ENCODE data around the gene HIGD1C. TPM values are rescaled to one million over a fixed set of nuclear protein-coding genes. Genes with fewer than 3 reads are reported as not detected.

HIGD1C gene
- total RNA-seq, 1 experiment from 2014 or later = not detected

GRCh38 chr12:50932787-50933280, 19.5 kb upstream of the HIGD1C start:
- peaks cover 6% of the 10 kb centered on the region; the same call in 1 of the 2 replicates for H3K4me1 ChIP-seq (ENCODE audit: insufficient read depth, low read length)
- H3K27me3 ChIP-seq (ENCODE audit: insufficient read depth, low read length) = no peaks in the 10 kb centered on the region
- H3K79me1 ChIP-seq (ENCODE audit: insufficient read depth, low read depth, low read length, poor library complexity, severe bottlenecking) = no peaks in the 10 kb centered on the region
- Mint-ChIP-seq H3K36me3 (ENCODE audit: insufficient read depth in 1 of 3, low read depth in 3 of 3) (peaks cover 0 to 9% (median 8%) of the 10 kb centered on the region in 3 experiments; a peak in 4 of 7 replicates), H3K27ac (no peak overlapping the region), H3K27me3 (ENCODE audit: low read depth) (no peaks in the 10 kb centered on the region), H3K4me1 (peaks cover 24 to 41% of the 10 kb centered on the region in 2 experiments), H3K9me3 (no peaks in the 10 kb centered on the region), H3K4me3 (no peak overlapping the region)
- H3K18ac ChIP-seq (ENCODE audit: insufficient read length, low read depth, low read length) = no peak overlapping the region
- DNase-seq = no peak
- H3K9me3 ChIP-seq (ENCODE audit: control insufficient read depth, low read depth, low read length) = no peaks in the 10 kb centered on the region
- H2AFZ ChIP-seq (ENCODE audit: low read length) = no peak overlapping the region
- H4K8ac ChIP-seq (replicated peaks; ENCODE audit: insufficient read length, low read depth, low read length) = no peak overlapping the region
- no peak overlapping the region for H3K14ac ChIP-seq (ENCODE audit: insufficient read depth, low read length)
- no peak overlapping the region for H2BK12ac ChIP-seq (ENCODE audit: insufficient read length, low read depth, low read length)
- no CpG with 5 or more reads among the region's 2 CpGs for WGBS (ENCODE audit: extremely low coverage, insufficient read length, low lambda C conversion rate)
- H3K56ac ChIP-seq (ENCODE audit: insufficient read length, low read depth, low read length) = no peak overlapping the region
- no peak overlapping the region for H2BK15ac ChIP-seq (ENCODE audit: low read depth, low read length)
- no peaks in the 10 kb centered on the region for H4K20me1 ChIP-seq (ENCODE audit: control insufficient read depth, insufficient read depth, insufficient read length)
- no peak overlapping the region for H3K9ac ChIP-seq (ENCODE audit: extremely low read depth, insufficient read length, low read length)
- no peak overlapping the region for H2BK120ac ChIP-seq (ENCODE audit: low read depth, low read length, poor library complexity, severe bottlenecking)
- H3T11ph ChIP-seq (ENCODE audit: low read length) = no peak overlapping the region
- no peak overlapping the region for H3K27ac ChIP-seq (ENCODE audit: insufficient read length, low read depth, low read length)
- H3K79me2 ChIP-seq (ENCODE audit: insufficient read depth, low read length) = no peaks in the 10 kb centered on the region
- no peak overlapping the region for H2AK5ac ChIP-seq (ENCODE audit: insufficient read length, low read length)
- H3K23ac ChIP-seq (ENCODE audit: insufficient read length, low read depth, low read length) = no peak overlapping the region
- H2BK20ac ChIP-seq (ENCODE audit: low read depth, low read length, poor library complexity, severe bottlenecking) = no peak overlapping the region
- H3K23me2 ChIP-seq (ENCODE audit: insufficient read length, low read depth, low read length, poor library complexity, severe bottlenecking) = no peaks in the 10 kb centered on the region
- no peak overlapping the region for H2BK5ac ChIP-seq (ENCODE audit: insufficient read length, low read length)
- H3K4ac ChIP-seq (ENCODE audit: low read depth, low read length) = no peak overlapping the region
- no peak for TF ChIP-seq CTCF (conservative IDR thresholded peaks at IDR 0.05)
- no peak overlapping the region for H4K91ac ChIP-seq (ENCODE audit: insufficient read length, low read depth, low read length)
- no peak overlapping the region for H3K4me2 ChIP-seq (ENCODE audit: insufficient read depth, insufficient read length, low read length)
- no peak overlapping the region for H4K5ac ChIP-seq (ENCODE audit: insufficient read length, low read depth, low read length)

Measured in H9 (cell line).